MM.1S (cell line): Measurements from ENCODE around the gene ETNK2.

Experiments
- CTCF ChIP-seq: fragments of 300-600 bp; sonication (generic); IDR thresholded peaks from 2 replicates; pipeline ENCODE4 v1.5.1; 2016; ENCODE audit warnings: antibody characterized with exemption, low read length, mixed read lengths
- EZH2 ChIP-seq: fragments of 300-600 bp; sonication (generic); optimal IDR thresholded peaks from 2 replicates; pipeline ENCODE3; 2017; ENCODE audit warnings: low read depth, mild to moderate bottlenecking, antibody characterized with exemption, low read length, mixed read lengths
- EZH2phosphoT487 ChIP-seq: fragments of 300-600 bp; sonication (generic); IDR thresholded peaks from 2 replicates; pipeline ENCODE4 v1.6.1; 2018; ENCODE audit warnings: antibody characterized with exemption, low read length

- TF ChIP-seq CTCF (no peak), EZH2 (no peak), EZH2phosphoT487 (no peak)
Measured at GRCh38 chr1:204198348-204199340, 46.8 kb upstream of the ETNK2 start.
